HepG2 (cell line): ENCODE data around the gene SRC. TPM values are rescaled to one million over a fixed set of nuclear protein-coding genes. Genes with fewer than 3 reads are reported as not detected.

Experiments
- HNRNPH1 ChIP-seq: fragments of 200-400 bp; formaldehyde crosslinking; optimal IDR thresholded peaks from 2 replicates; pipeline ENCODE3; 2017; ENCODE audit warnings: mild to moderate bottlenecking, low read depth, low read length
- IRX3 ChIP-seq: sonication (generic); formaldehyde crosslinking; IDR thresholded peaks from 2 replicates; pipeline ENCODE4 v1.8.1; 2023; ENCODE audit warnings: mild to moderate bottlenecking, low read depth, missing genetic modification reagents, borderline replicate concordance
- KAT2B ChIP-seq: fragments of 150-350 bp; IDR thresholded peaks from 2 replicates; pipeline ENCODE4 v1.6.1; 2014; ENCODE audit warnings: low read depth, low read length, borderline replicate concordance
- KDM6A ChIP-seq: IDR thresholded peaks from 2 replicates; pipeline ENCODE4 v1.6.1; 2016; ENCODE audit warnings: low read depth
- MYC ChIP-seq: sonication (generic); formaldehyde crosslinking; IDR thresholded peaks from 2 replicates; pipeline ENCODE4 v1.9.0; 2021; ENCODE audit warnings: missing genetic modification reagents, borderline replicate concordance
- NFATC3 ChIP-seq: sonication (generic); formaldehyde crosslinking; IDR thresholded peaks from 2 replicates; pipeline ENCODE4 v1.5.1; 2020; ENCODE audit warnings: mild to moderate bottlenecking, missing genetic modification reagents
- RXRA ChIP-seq: sonication (generic); formaldehyde crosslinking; IDR thresholded peaks from 2 replicates; pipeline ENCODE4 v1.5.1; 2020; ENCODE audit warnings: missing genetic modification reagents
- SALL1 ChIP-seq: sonication (generic); formaldehyde crosslinking; IDR thresholded peaks from 2 replicates; pipeline ENCODE4 v1.8.0; 2022; ENCODE audit warnings: mild to moderate bottlenecking, missing genetic modification reagents
- SIX4 ChIP-seq: sonication (generic); formaldehyde crosslinking; IDR thresholded peaks from 2 replicates; pipeline ENCODE4 v1.4.0; 2020; ENCODE audit warnings: missing genetic modification reagents
- TERF1 ChIP-seq: sonication (generic); formaldehyde crosslinking; IDR thresholded peaks from 2 replicates; pipeline ENCODE4 v1.8.0; 2022; ENCODE audit warnings: mild to moderate bottlenecking, missing genetic modification reagents, moderate library complexity
- XBP1 ChIP-seq: sonication (generic); formaldehyde crosslinking; IDR thresholded peaks from 2 replicates; pipeline ENCODE4 v1.5.0; 2020; ENCODE audit warnings: missing genetic modification reagents
- ZBTB10 ChIP-seq: sonication (generic); formaldehyde crosslinking; IDR thresholded peaks from 2 replicates; pipeline ENCODE4 v1.4.0; 2020; ENCODE audit warnings: missing genetic modification reagents, borderline replicate concordance
- ZIK1 ChIP-seq: sonication (generic); formaldehyde crosslinking; IDR thresholded peaks from 2 replicates; pipeline ENCODE4 v1.5.0; 2020; ENCODE audit warnings: mild to moderate bottlenecking, low read depth, missing genetic modification reagents, borderline replicate concordance
- ZMYM4 ChIP-seq: sonication (generic); formaldehyde crosslinking; IDR thresholded peaks from 2 replicates; pipeline ENCODE4 v1.8.1; 2023; ENCODE audit warnings: mild to moderate bottlenecking, missing genetic modification reagents
- ZNF446 ChIP-seq: sonication (generic); formaldehyde crosslinking; IDR thresholded peaks from 2 replicates; pipeline ENCODE4 v1.5.0; 2020; ENCODE audit warnings: mild to moderate bottlenecking, missing genetic modification reagents
- ZNF589 ChIP-seq: sonication (generic); formaldehyde crosslinking; conservative IDR thresholded peaks from 2 replicates; pipeline ENCODE4 v1.8.0; 2022; ENCODE audit warnings: mild to moderate bottlenecking, moderate library complexity, missing genetic modification reagents
- polyA plus RNA-seq, 8 experiments: library from polyadenylated mRNA; depleted of rRNA in 3 of 8; stranded (reverse) in 7 of 8; unstranded in 1 of 8; fragments of >200 nt; fragmentation: Illumina TruSeq in 4 of 8; extraction: Trizol in 4 of 8; gene quantifications; 2 replicates each; pipeline versions ENCODE4 v1.2.1 to v1.2.3, GENCODE V29; 2011 to 2016; ENCODE audit warnings: low read depth in 4 of 8, missing spikeins in 1 of 8, mixed read lengths in 1 of 8; ENCODE audit not compliant: insufficient read depth in 1 of 8
- total RNA-seq, 5 experiments: library from RNA; depleted of rRNA; stranded (reverse); fragments of >200 nt; fragmentation: Illumina TruSeq; extraction: Trizol; gene quantifications; 2 replicates each; pipeline ENCODE4 v1.2.3, GENCODE V29; 2016; ENCODE audit warnings: low read depth in 1 of 5
- TF ChIP-seq, protein P1 (sequence below): sonication (generic); formaldehyde crosslinking; IDR thresholded peaks from one replicate; pipeline ENCODE4 v1.5.1; 2020; ENCODE audit warnings: mild to moderate bottlenecking, missing genetic modification reagents; ENCODE audit errors: not compliant biosample characterization

The SRC gene
- total and polyA plus RNA-seq, 2 of the 13 experiments (the other 11 are each of a cell fraction or from before 2014, with no cell fraction given) = 54.7 to 192 TPM

DNA sequence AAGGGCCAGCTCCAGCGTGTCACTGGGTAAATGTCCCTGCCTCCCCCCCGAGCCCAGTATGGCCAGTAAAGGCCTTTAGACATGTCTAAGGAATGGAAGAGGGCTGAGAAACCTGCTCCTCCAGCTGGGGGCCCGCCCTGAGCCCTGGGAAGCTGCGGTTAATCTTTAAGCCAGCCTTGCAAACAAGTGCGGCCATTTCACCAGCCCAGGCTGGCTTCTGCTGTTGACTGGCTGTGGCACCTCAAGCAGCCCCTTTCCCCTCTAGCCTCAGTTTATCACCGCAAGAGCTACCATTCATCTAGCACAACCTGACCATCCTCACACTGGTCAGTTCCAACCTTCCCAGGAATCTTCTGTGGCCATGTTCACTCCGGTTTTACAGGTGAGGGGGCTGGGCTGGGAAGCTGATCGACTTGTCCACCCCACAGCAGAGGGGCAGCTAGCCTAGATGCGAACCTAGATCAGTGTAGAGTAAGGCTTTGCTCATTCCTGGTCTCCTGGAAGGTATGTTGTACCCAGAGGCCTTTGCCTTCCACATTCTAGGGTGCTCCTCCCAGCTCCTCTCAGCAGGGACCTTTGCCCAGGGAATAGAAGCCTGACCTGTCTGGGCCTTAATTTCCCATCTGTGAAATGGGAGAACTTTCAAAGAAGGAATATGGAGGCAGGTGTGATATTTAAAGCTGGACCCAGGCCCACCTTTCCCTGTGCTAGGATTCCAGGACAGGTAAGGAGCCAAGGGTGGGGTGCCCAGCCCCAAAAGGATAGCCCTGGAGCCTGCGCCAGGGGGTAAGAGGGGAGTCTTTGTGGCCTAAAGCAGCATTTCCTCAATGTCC lies 1.2 kb upstream of the SRC start (continued):
- TF ChIP-seq, protein P1, sequence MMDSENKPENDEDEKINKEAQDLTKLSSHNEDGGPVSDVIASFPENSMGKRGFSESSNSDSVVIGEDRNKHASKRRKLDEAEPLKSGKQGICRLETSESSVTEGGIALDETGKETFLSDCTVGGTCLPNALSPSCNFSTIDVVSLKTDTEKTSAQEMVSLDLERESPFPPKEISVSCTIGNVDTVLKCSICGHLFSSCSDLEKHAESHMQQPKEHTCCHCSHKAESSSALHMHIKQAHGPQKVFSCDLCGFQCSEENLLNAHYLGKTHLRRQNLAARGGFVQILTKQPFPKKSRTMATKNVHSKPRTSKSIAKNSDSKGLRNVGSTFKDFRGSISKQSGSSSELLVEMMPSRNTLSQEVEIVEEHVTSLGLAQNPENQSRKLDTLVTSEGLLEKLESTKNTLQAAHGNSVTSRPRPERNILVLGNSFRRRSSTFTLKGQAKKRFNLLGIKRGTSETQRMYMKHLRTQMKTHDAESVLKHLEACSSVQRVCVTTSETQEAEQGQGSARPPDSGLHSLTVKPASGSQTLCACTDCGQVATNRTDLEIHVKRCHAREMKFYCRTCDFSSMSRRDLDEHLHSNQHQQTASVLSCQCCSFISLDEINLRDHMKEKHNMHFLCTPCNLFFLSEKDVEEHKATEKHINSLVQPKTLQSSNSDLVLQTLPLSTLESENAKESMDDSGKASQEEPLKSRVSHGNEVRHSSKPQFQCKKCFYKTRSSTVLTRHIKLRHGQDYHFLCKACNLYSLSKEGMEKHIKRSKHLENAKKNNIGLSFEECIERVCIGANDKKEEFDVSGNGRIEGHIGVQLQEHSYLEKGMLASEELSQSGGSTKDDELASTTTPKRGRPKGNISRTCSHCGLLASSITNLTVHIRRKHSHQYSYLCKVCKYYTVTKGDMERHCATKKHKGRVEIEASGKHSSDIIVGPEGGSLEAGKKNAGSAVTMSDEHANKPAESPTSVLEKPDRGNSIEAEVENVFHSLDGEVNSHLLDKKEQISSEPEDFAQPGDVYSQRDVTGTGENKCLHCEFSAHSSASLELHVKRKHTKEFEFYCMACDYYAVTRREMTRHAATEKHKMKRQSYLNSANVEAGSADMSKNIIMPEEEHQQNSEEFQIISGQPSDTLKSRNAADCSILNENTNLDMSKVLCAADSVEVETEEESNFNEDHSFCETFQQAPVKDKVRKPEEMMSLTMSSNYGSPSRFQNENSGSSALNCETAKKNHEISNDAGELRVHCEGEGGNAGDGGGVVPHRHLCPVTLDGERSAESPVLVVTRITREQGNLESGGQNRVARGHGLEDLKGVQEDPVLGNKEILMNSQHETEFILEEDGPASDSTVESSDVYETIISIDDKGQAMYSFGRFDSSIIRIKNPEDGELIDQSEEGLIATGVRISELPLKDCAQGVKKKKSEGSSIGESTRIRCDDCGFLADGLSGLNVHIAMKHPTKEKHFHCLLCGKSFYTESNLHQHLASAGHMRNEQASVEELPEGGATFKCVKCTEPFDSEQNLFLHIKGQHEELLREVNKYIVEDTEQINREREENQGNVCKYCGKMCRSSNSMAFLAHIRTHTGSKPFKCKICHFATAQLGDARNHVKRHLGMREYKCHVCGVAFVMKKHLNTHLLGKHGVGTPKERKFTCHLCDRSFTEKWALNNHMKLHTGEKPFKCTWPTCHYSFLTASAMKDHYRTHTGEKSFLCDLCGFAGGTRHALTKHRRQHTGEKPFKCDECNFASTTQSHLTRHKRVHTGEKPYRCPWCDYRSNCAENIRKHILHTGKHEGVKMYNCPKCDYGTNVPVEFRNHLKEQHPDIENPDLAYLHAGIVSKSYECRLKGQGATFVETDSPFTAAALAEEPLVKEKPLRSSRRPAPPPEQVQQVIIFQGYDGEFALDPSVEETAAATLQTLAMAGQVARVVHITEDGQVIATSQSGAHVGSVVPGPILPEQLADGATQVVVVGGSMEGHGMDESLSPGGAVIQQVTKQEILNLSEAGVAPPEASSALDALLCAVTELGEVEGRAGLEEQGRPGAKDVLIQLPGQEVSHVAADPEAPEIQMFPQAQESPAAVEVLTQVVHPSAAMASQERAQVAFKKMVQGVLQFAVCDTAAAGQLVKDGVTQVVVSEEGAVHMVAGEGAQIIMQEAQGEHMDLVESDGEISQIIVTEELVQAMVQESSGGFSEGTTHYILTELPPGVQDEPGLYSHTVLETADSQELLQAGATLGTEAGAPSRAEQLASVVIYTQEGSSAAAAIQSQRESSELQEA (CRISPR knock-in tag) = no peak
- no peak for TF ChIP-seq ZNF446 (CRISPR knock-in tag)
- TF ChIP-seq KAT2B = no peak
- TF ChIP-seq ZNF589 (CRISPR knock-in tag) = no peak
- TF ChIP-seq SALL1 = peak; percentile 87
- TF ChIP-seq MYC (CRISPR knock-in tag) = no peak; the same call in none of the 2 replicates
- peak; percentile 57; the same call in 1 of the 2 replicates for TF ChIP-seq ZMYM4 (CRISPR knock-in tag)
- TF ChIP-seq IRX3 (CRISPR knock-in tag) = peak; percentile 74; the same call in 1 of the 2 replicates
- TF ChIP-seq TERF1 (CRISPR knock-in tag) = no peak
- no peak; the same call in 1 of the 2 replicates for TF ChIP-seq RXRA
- TF ChIP-seq SIX4 (CRISPR knock-in tag) = peak; percentile 76; the same call in 1 of the 2 replicates
- peak; percentile 67; the same call in 1 of the 2 replicates for TF ChIP-seq NFATC3 (CRISPR knock-in tag)
- no peak for TF ChIP-seq ZBTB10 (CRISPR knock-in tag)
- 0 out of 2 replicates have a peak, but pooled peaks have one; percentile 25 for TF ChIP-seq ZIK1 (CRISPR knock-in tag)
- TF ChIP-seq HNRNPH1 = peak; percentile 85
- TF ChIP-seq XBP1 (CRISPR knock-in tag) = no peak
- no peak; the same call in 1 of the 2 replicates for TF ChIP-seq KDM6A (CRISPR knock-in tag)
